ENCODE data around the gene GNB3. TPM values are rescaled to one million over a fixed set of nuclear protein-coding genes. Genes with fewer than 3 reads are reported as not detected.

Gene GNB3
- polyA plus RNA-seq, 1 of the 3 experiments (the other 2 are of a cell fraction): 12.9 TPM

DNA sequence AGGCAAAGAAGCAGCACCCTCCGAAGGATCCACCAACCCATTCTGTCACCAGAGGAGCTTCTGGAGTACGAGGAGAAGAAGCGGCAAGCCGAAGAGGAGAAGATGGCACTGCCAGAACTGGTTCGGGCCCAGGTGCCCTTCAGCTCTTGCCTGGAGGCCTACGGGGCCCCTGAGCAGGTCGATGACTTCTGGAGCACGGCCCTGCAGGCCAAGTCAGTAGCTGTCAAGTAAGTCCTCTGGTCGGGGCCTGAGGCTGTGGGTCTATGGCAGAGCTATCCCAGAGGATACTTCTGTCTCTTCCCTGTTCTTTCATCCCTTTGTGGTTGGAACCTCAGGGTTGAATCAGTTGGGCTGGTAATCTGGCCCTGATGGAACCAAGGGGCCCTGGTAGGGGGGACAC, 20.7 kb downstream of the GNB3 start:
- Histone ChIP-seq H3K27ac (ENCODE audit: low read depth in 2 of 2, low read length in 1 of 2) (no peak overlapping the region), H3K79me2 (ENCODE audit: insufficient read depth) (no peaks in the 10 kb centered on the region), H3K9me3 (no peaks in the 10 kb centered on the region), H4K20me1 (ENCODE audit: insufficient read depth) (no peaks in the 10 kb centered on the region), H3K4me2 (no peak overlapping the region), H3K4me3 (ENCODE audit: low read depth in 2 of 2, low read length in 1 of 2) (no peak overlapping the region), H3K9me2 (no peaks in the 10 kb centered on the region), H2AFZ (ENCODE audit: low read depth) (no peak overlapping the region), H3K4me1 (ENCODE audit: control insufficient read depth in 1 of 2, insufficient read depth in 2 of 2, low read depth in 1 of 2, low read length in 1 of 2) (peaks cover 0 to 1% of the 10 kb centered on the region in 2 experiments; a peak in 2 of 4 replicates), H3F3A (replicated peaks; ENCODE audit: insufficient read depth) (peaks cover 5% of the 10 kb centered on the region), H3K27me3 (ENCODE audit: insufficient read depth) (no peaks in the 10 kb centered on the region), H3K9ac (no peak overlapping the region), H3K36me3 (replicated peaks in 1 of 2; ENCODE audit: control insufficient read depth in 1 of 2, insufficient read depth in 2 of 2, low read length in 1 of 2) (peaks cover 40 to 78% of the 10 kb centered on the region in 2 experiments)
- CTCF ChIA-PET: interaction anchor here (0.7 to 2.4 kb wide), 6 partner anchors 8 to 31 kb away, joined by 3 to 13 read pairs (median 6); partner anchors contain the start of gene SPSB2
- TF ChIP-seq FOSL2 (IDR thresholded peaks at IDR 0.05; ENCODE audit: borderline replicate concordance, low read depth): no peak
- TF ChIP-seq NFIC (IDR thresholded peaks at IDR 0.05; ENCODE audit: borderline replicate concordance): no peak
- TF ChIP-seq POLR2AphosphoS5 (IDR thresholded peaks at IDR 0.05; ENCODE audit: low read depth, low read length): no peak
- TF ChIP-seq RXRA (IDR thresholded peaks at IDR 0.05; ENCODE audit: borderline replicate concordance, low read depth): no peak
- TF ChIP-seq, protein P1, sequence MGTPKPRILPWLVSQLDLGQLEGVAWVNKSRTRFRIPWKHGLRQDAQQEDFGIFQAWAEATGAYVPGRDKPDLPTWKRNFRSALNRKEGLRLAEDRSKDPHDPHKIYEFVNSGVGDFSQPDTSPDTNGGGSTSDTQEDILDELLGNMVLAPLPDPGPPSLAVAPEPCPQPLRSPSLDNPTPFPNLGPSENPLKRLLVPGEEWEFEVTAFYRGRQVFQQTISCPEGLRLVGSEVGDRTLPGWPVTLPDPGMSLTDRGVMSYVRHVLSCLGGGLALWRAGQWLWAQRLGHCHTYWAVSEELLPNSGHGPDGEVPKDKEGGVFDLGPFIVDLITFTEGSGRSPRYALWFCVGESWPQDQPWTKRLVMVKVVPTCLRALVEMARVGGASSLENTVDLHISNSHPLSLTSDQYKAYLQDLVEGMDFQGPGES (IDR thresholded peaks at IDR 0.05; ENCODE audit: low read depth, low read length): no peak
- TF ChIP-seq, protein P2, sequence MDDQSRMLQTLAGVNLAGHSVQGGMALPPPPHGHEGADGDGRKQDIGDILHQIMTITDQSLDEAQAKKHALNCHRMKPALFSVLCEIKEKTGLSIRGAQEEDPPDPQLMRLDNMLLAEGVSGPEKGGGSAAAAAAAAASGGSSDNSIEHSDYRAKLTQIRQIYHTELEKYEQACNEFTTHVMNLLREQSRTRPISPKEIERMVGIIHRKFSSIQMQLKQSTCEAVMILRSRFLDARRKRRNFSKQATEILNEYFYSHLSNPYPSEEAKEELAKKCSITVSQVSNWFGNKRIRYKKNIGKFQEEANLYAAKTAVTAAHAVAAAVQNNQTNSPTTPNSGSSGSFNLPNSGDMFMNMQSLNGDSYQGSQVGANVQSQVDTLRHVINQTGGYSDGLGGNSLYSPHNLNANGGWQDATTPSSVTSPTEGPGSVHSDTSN (IDR thresholded peaks at IDR 0.05): no peak
- no peak for TF ChIP-seq REST (IDR thresholded peaks at IDR 0.05; ENCODE audit: low read depth, low read length)
- TF ChIP-seq, protein P3, sequence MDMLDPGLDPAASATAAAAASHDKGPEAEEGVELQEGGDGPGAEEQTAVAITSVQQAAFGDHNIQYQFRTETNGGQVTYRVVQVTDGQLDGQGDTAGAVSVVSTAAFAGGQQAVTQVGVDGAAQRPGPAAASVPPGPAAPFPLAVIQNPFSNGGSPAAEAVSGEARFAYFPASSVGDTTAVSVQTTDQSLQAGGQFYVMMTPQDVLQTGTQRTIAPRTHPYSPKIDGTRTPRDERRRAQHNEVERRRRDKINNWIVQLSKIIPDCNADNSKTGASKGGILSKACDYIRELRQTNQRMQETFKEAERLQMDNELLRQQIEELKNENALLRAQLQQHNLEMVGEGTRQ (IDR thresholded peaks at IDR 0.05; ENCODE audit: borderline replicate concordance, low read depth, low read length): no peak
- no peak for TF ChIP-seq FOXM1 (IDR thresholded peaks at IDR 0.05; ENCODE audit: low read depth)
- no peak for TF ChIP-seq JUND (IDR thresholded peaks at IDR 0.05)
- WGBS (ENCODE audit: low lambda C conversion rate): 98% methylated on average over 5 of the region's 9 CpGs
- POLR2A ChIA-PET: interaction anchor here (1.1 kb wide), 1 partner anchor 10 kb away, joined by 3 read pairs; the partner anchor contains the start of gene USP5
- no peak for DNase-seq

Measured in SK-N-SH (cell line).